ENCODE data around the gene TM9SF1.

- no peak for TF ChIP-seq CTCF (conservative IDR thresholded peaks at IDR 0.05 in 1 of 2, IDR thresholded peaks at IDR 0.05 in 1 of 2; ENCODE audit: extremely low read depth in 1 of 2, insufficient read depth in 1 of 2, low read depth in 1 of 2, low read length in 2 of 2)
- TF ChIP-seq EZH2 (IDR thresholded peaks at IDR 0.05; ENCODE audit: borderline replicate concordance, low read length): no peak
Observed at GRCh38 chr14:24179961-24180796, 15.1 kb downstream of the TM9SF1 start.

Data from mammary epithelial cell (primary cell).